Measurements from ENCODE around the gene AQP1. TPM values are rescaled to one million over a fixed set of nuclear protein-coding genes. Genes with fewer than 3 reads are reported as not detected.

Gene AQP1
- total RNA-seq, 1 experiment from 2014 or later, result 1.2 TPM

DNA sequence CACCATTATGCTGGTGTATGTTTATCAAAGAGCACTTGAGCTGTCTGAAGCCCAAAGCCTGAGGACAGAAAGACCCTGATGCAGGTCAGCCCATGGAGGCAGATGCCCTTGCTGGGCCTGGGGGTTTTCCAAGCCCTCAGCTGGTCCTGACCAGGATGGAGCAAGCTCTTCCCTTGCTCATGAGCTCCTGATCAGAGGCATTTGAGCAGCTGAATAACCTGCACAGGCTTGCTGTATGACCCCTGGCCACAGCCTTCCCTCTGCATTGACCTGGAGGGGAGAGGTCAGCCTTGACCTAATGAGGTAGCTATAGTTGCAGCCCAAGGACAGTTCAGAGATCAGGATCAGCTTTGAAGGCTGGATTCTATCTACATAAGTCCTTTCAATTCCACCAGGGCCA lies 13.0 kb downstream of the AQP1 start:
- no peaks in the 10 kb centered on the region for H3K27me3 ChIP-seq (ENCODE audit: low read length)
- H3K79me2 ChIP-seq (ENCODE audit: low read length), result no peaks in the 10 kb centered on the region
- H3K4me2 ChIP-seq (ENCODE audit: low read length), result no peak overlapping the region
- H3K4me1 ChIP-seq (ENCODE audit: insufficient read depth, low read length), result peaks cover 22% of the 10 kb centered on the region
- no peak overlapping the region for H3K27ac ChIP-seq (ENCODE audit: low read length)
- no peak for ATAC-seq
- DNase-seq, result no peak
- CTCF ChIA-PET, result no interaction called here
- no peaks in the 10 kb centered on the region for H3F3A ChIP-seq (ENCODE audit: low read length, unreplicated experiment)
- H2AFZ ChIP-seq (ENCODE audit: low read length), result no peak overlapping the region
- no peak overlapping the region for H3K9ac ChIP-seq (ENCODE audit: low read length)
- intact Hi-C loops (cut with micrococcal nuclease), result no loop called here
- H3K9me3 ChIP-seq (ENCODE audit: low read length), result no peaks in the 10 kb centered on the region
- no peaks in the 10 kb centered on the region for H3K9me2 ChIP-seq (replicated peaks; ENCODE audit: low read length)
- H4K20me1 ChIP-seq (ENCODE audit: low read length), result no peaks in the 10 kb centered on the region
- TF ChIP-seq EZH2phosphoT487 (IDR thresholded peaks at IDR 0.05; ENCODE audit: borderline replicate concordance, low read length), result no peak
- no peak for TF ChIP-seq CTCF (conservative IDR thresholded peaks at IDR 0.05; ENCODE audit: low read depth, low read length)
- TF ChIP-seq EZH2 (IDR thresholded peaks at IDR 0.05; ENCODE audit: low read length, unreplicated experiment), result no peak
- no peaks in the 10 kb centered on the region for H3K36me3 ChIP-seq (ENCODE audit: low read depth, low read length)
- POLR2A ChIA-PET (ENCODE audit: unreplicated experiment), result no interaction called here
- no TSS peak for BruUV-seq (replicated peaks)
- no peak overlapping the region for H3K4me3 ChIP-seq (ENCODE audit: low read length)

GRCh38 chr7:30925117-30925516 lies 13.5 kb downstream of the AQP1 start:
- no peak for ATAC-seq
- intact Hi-C loops (cut with micrococcal nuclease), result no loop called here
- no peak overlapping the region for H3K27ac ChIP-seq (ENCODE audit: low read length)

DNA sequence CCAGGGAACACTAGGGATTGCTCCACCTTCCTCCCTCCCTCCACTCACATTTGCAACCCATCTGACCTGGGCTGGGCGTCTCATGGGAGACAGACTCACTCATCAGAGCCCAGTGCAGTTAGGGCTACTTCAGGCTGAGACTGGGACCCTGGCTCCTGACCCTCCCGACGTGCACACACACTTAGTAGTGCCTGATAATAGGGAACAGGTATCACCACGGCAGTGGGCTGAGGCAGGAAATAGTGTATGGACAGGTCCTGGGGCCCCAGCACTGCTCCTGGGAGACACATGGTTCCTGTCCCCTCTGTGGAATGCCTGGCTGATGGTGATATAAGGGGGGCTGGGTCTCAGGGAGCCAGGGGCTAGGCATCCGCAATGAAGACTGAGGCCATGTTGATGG lies 14.3 kb downstream of the AQP1 start:
- Histone ChIP-seq H3K27me3 (ENCODE audit: low read length) (no peaks in the 10 kb centered on the region), H3K4me3 (ENCODE audit: low read length) (no peak overlapping the region), H4K20me1 (ENCODE audit: low read length) (no peaks in the 10 kb centered on the region), H3F3A (ENCODE audit: low read length, unreplicated experiment) (no peaks in the 10 kb centered on the region), H3K27ac (ENCODE audit: low read length) (no peak overlapping the region), H3K4me1 (ENCODE audit: insufficient read depth, low read length) (peaks cover 10% of the 10 kb centered on the region), H3K4me2 (ENCODE audit: low read length) (no peak overlapping the region), H3K9ac (ENCODE audit: low read length) (no peak overlapping the region), H2AFZ (ENCODE audit: low read length) (no peak overlapping the region), H3K36me3 (ENCODE audit: low read depth, low read length) (no peaks in the 10 kb centered on the region), H3K9me2 (replicated peaks; ENCODE audit: low read length) (no peaks in the 10 kb centered on the region), H3K9me3 (ENCODE audit: low read length) (no peaks in the 10 kb centered on the region), H3K79me2 (ENCODE audit: low read length) (no peaks in the 10 kb centered on the region)
- POLR2A ChIA-PET (ENCODE audit: unreplicated experiment), result no interaction called here
- BruUV-seq (replicated peaks), result no TSS peak
- no peak for DNase-seq
- intact Hi-C loops (cut with micrococcal nuclease), result no loop called here
- CTCF ChIA-PET, result no interaction called here
- ATAC-seq, result no peak
- no peak for TF ChIP-seq EZH2 (IDR thresholded peaks at IDR 0.05; ENCODE audit: low read length, unreplicated experiment)
- TF ChIP-seq CTCF (conservative IDR thresholded peaks at IDR 0.05; ENCODE audit: low read depth, low read length), result no peak
- TF ChIP-seq EZH2phosphoT487 (IDR thresholded peaks at IDR 0.05; ENCODE audit: borderline replicate concordance, low read length), result no peak

More at GRCh38 chr7:30925117-30925516, 13.5 kb downstream of the AQP1 start:
- TF ChIP-seq EZH2 (IDR thresholded peaks at IDR 0.05; ENCODE audit: low read length, unreplicated experiment) (no peak), CTCF (conservative IDR thresholded peaks at IDR 0.05; ENCODE audit: low read depth, low read length) (no peak), EZH2phosphoT487 (IDR thresholded peaks at IDR 0.05; ENCODE audit: borderline replicate concordance, low read length) (no peak)
- Histone ChIP-seq H3F3A (ENCODE audit: low read length, unreplicated experiment) (no peaks in the 10 kb centered on the region), H3K9me3 (ENCODE audit: low read length) (no peaks in the 10 kb centered on the region), H3K9ac (ENCODE audit: low read length) (no peak overlapping the region), H3K4me1 (ENCODE audit: insufficient read depth, low read length) (peaks cover 18% of the 10 kb centered on the region), H3K36me3 (ENCODE audit: low read depth, low read length) (no peaks in the 10 kb centered on the region), H2AFZ (ENCODE audit: low read length) (no peak overlapping the region), H3K9me2 (replicated peaks; ENCODE audit: low read length) (no peaks in the 10 kb centered on the region), H3K4me3 (ENCODE audit: low read length) (no peak overlapping the region), H3K79me2 (ENCODE audit: low read length) (no peaks in the 10 kb centered on the region), H3K4me2 (ENCODE audit: low read length) (no peak overlapping the region), H4K20me1 (ENCODE audit: low read length) (no peaks in the 10 kb centered on the region), H3K27me3 (ENCODE audit: low read length) (no peaks in the 10 kb centered on the region)
- POLR2A ChIA-PET (ENCODE audit: unreplicated experiment), result no interaction called here
- DNase-seq, result no peak
- BruUV-seq (replicated peaks), result no TSS peak
- CTCF ChIA-PET, result no interaction called here

All from PC-3 (cell line).